PC-9 (cell line): Measurements from ENCODE around the gene AGBL5. TPM values are rescaled to one million over a fixed set of nuclear protein-coding genes. Genes with fewer than 3 reads are reported as not detected.

Source experiments
- BruUV-seq: library from RNA; stranded (reverse); fragments of 400-500 nt; replicated peaks from 2 replicates; lab custom pipeline; 2021; lab: Mats Ljungman, UMichigan
- CTCF ChIA-PET: fragments of 300-600 bp; sonication (Branson Sonifier 250); formaldehyde crosslinking; loops from one replicate; lab custom pipeline; 2022; ENCODE audit warnings: antibody characterized with exemption; lab: Charles Lee
- POLR2A ChIA-PET: fragments of 300-600 bp; sonication (Branson Sonifier 250); formaldehyde crosslinking; loops from one replicate; lab custom pipeline; 2022; ENCODE audit warnings: antibody characterized with exemption; ENCODE audit not compliant: unreplicated experiment; lab: Charles Lee
- DNase-seq, 2 experiments: peaks; one replicate each; pipeline versions ENCODE4 v3.0.0 to v3.0.0-alpha.2; 2015 to 2022; ENCODE audit warnings: mixed read lengths in 1 of 2
- H2AFZ ChIP-seq: fragments of 200-600 bp; sonication (generic); 2 replicates; pipeline ENCODE4 v1.8.1; 2017; ENCODE audit warnings: antibody characterized with exemption
- H3F3A ChIP-seq: fragments of 200-600 bp; sonication (generic); 2 replicates; pipeline ENCODE4 v1.8.1; 2017; ENCODE audit warnings: antibody characterized with exemption, mild to moderate bottlenecking, low read depth; ENCODE audit not compliant: insufficient read depth
- H3K27ac ChIP-seq: fragments of 200-600 bp; sonication (generic); 2 replicates; pipeline ENCODE4 v1.6.1; 2016; ENCODE audit warnings: mixed run types
- H3K27me3 ChIP-seq: fragments of 200-600 bp; sonication (generic); 2 replicates; pipeline ENCODE4 v1.6.1; 2016; ENCODE audit warnings: low read depth, mixed run types; ENCODE audit not compliant: insufficient read depth
- H3K36me3 ChIP-seq: fragments of 200-600 bp; sonication (generic); 2 replicates; pipeline ENCODE4 v1.6.1; 2016; ENCODE audit warnings: low read depth, mixed run types
- H3K4me1 ChIP-seq: fragments of 200-600 bp; sonication (generic); replicated peaks from 2 replicates; pipeline ENCODE4 v1.6.1; 2016; ENCODE audit warnings: mixed run types; ENCODE audit not compliant: insufficient read depth
- H3K4me2 ChIP-seq: fragments of 200-600 bp; sonication (generic); 2 replicates; pipeline ENCODE4 v1.6.1; 2017; ENCODE audit warnings: mixed run types
- H3K4me3 ChIP-seq: fragments of 200-600 bp; sonication (generic); 2 replicates; pipeline ENCODE4 v1.6.1; 2016; ENCODE audit warnings: mixed run types
- H3K79me2 ChIP-seq: fragments of 200-600 bp; sonication (generic); 2 replicates; pipeline ENCODE4 v1.6.1; 2017; ENCODE audit warnings: low read depth, mixed run types
- H3K9me2 ChIP-seq: fragments of 200-600 bp; sonication (generic); 2 replicates; pipeline ENCODE4 v1.8.1; 2017; ENCODE audit warnings: mild to moderate bottlenecking; ENCODE audit not compliant: insufficient read depth
- H3K9me3 ChIP-seq: fragments of 200-600 bp; sonication (generic); 2 replicates; pipeline ENCODE4 v1.8.1; 2016; ENCODE audit warnings: low read depth; ENCODE audit not compliant: insufficient read depth
- H4K20me1 ChIP-seq: fragments of 200-600 bp; sonication (generic); 2 replicates; pipeline ENCODE4 v1.8.1; 2017; ENCODE audit not compliant: insufficient read depth
- EZH2 ChIP-seq: fragments of 200-600 bp; sonication (generic); IDR thresholded peaks from 2 replicates; pipeline ENCODE4 v1.8.0; 2017; ENCODE audit warnings: antibody characterized with exemption, low read depth
- intact Hi-C: fragments of 100-400 bp; cut with micrococcal nuclease; formaldehyde crosslinking; loops from one replicate; pipeline ENCODE4 v1.10.0; 2022; ENCODE audit not compliant: unreplicated experiment
- total RNA-seq: library from RNA; stranded (reverse); gene quantifications from 2 replicates; pipeline ENCODE4 v1.2.3, GENCODE V29; 2021
- TF ChIP-seq, protein P1 (sequence below): fragments of 200-600 bp; sonication (generic); conservative IDR thresholded peaks from 2 replicates; pipeline ENCODE4 v1.6.1; 2017; ENCODE audit warnings: mixed run types, antibody characterized with exemption, mild to moderate bottlenecking, moderate library complexity

Gene AGBL5
- total RNA-seq, 1 experiment from 2014 or later = 63.2 TPM

DNA sequence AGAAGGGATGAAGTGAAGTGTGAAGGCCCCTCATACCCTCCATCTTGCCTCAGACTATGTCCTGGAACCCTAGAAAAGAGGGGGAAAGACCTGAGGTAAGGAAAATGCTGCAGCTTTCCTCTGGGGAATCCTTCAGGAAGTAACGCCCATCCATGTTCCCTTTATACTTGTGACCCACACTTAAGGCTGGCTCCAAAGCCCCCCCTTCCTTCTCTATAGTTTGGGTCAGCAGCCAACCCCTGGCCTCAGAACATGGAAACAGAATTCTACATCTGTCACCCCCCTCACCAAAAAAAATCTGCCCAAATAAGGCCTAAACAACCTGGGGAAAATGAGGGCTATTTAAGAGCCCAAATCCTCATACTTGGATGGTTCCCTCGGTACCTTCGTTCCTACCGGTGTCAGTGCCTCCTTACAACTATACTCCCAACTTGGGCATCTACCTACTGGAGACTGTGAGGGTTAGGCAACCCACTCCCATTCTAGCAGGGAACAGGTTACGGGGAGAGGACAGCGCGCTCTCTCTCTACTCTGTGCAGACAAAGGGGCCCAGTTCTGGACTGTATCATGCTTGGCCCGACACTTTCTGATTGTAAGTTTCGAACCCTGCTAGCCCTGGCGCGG lies 19.3 kb downstream of the AGBL5 start:
- TF ChIP-seq, protein P1, sequence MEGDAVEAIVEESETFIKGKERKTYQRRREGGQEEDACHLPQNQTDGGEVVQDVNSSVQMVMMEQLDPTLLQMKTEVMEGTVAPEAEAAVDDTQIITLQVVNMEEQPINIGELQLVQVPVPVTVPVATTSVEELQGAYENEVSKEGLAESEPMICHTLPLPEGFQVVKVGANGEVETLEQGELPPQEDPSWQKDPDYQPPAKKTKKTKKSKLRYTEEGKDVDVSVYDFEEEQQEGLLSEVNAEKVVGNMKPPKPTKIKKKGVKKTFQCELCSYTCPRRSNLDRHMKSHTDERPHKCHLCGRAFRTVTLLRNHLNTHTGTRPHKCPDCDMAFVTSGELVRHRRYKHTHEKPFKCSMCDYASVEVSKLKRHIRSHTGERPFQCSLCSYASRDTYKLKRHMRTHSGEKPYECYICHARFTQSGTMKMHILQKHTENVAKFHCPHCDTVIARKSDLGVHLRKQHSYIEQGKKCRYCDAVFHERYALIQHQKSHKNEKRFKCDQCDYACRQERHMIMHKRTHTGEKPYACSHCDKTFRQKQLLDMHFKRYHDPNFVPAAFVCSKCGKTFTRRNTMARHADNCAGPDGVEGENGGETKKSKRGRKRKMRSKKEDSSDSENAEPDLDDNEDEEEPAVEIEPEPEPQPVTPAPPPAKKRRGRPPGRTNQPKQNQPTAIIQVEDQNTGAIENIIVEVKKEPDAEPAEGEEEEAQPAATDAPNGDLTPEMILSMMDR = no peak
- no peak for TF ChIP-seq EZH2

GRCh38 chr2:27071277-27071989 lies 20.0 kb downstream of the AGBL5 start, which contains the start of gene OST4:
OST4 (minus strand) TSS chr2:27071654.
- H3K4me1 ChIP-seq = peaks cover 11% of the 10 kb centered on the region
- no TSS peak for BruUV-seq
- TF ChIP-seq, protein P1 = no peak; the same call in 1 of the 2 replicates
- H3K9me2 ChIP-seq = no peaks in the 10 kb centered on the region
- peak within 1 kb of the TSS; percentile 88 for H2AFZ ChIP-seq
- H3K27ac ChIP-seq = 0 out of 2 replicates have a peak within 1 kb of the TSS, but pooled peaks have one; percentile 2
- POLR2A ChIA-PET = interaction anchor here (0.6 kb wide), 2 partner anchors 298 to 368 kb away, joined by 3 to 5 read pairs; no protein-coding TSS in a partner anchor
- CTCF ChIA-PET = interaction anchor here (0.6 kb wide), 1 partner anchor 196 kb away, joined by 3 read pairs; no protein-coding TSS in a partner anchor
- peak; percentile 78 to 92 for DNase-seq
- peaks cover 29% of the 10 kb centered on the region for H3K79me2 ChIP-seq
- peaks cover 14% of the 10 kb centered on the region for H3K36me3 ChIP-seq
- H3F3A ChIP-seq = peaks cover 9% of the 10 kb centered on the region; the same call in 1 of the 2 replicates
- peak within 1 kb of the TSS; percentile 94 for H3K4me2 ChIP-seq
- intact Hi-C loops = no loop called here
- H3K9me3 ChIP-seq = no peaks in the 10 kb centered on the region
- H4K20me1 ChIP-seq = 0 out of 2 replicates have a peak, but pooled peaks cover 6% of the 10 kb centered on the region
- H3K4me3 ChIP-seq = peak within 1 kb of the TSS; percentile 90
- 0 out of 2 replicates have a peak, but pooled peaks cover 2% of the 10 kb centered on the region for H3K27me3 ChIP-seq

More for the DNA sequence above, 19.3 kb downstream of the AGBL5 start:
- Histone ChIP-seq H3K27me3 (no peaks in the 10 kb centered on the region), H3K4me3 (peak overlapping the region; percentile 90), H4K20me1 (0 out of 2 replicates have a peak, but pooled peaks cover 6% of the 10 kb centered on the region), H3K9me3 (no peaks in the 10 kb centered on the region), H2AFZ (peak overlapping the region; percentile 84), H3F3A (peaks cover 5% of the 10 kb centered on the region; the same call in 1 of the 2 replicates), H3K4me2 (peak overlapping the region; percentile 94), H3K4me1 (peaks cover 11% of the 10 kb centered on the region), H3K27ac (0 out of 2 replicates have a peak overlapping the region, but pooled peaks have one; percentile 2), H3K79me2 (peaks cover 29% of the 10 kb centered on the region), H3K36me3 (peaks cover 14% of the 10 kb centered on the region), H3K9me2 (no peaks in the 10 kb centered on the region)
- BruUV-seq = TSS peak; percentile 61
- POLR2A ChIA-PET = interaction anchor here (0.6 kb wide), 1 partner anchor 369 kb away, joined by 5 read pairs; no protein-coding TSS in a partner anchor
- CTCF ChIA-PET = interaction anchor here (0.6 kb wide), 1 partner anchor 197 kb away, joined by 3 read pairs; no protein-coding TSS in a partner anchor
- intact Hi-C loops = no loop called here
- no peak for DNase-seq
